HUES6 (cell line): ENCODE data around the gene DYNC1H1.
"Not testable (repeated sequence)": the region's sequence is repeated elsewhere in the genome, so short reads cannot be mapped to it uniquely, and the experiment has no call there.

Experiments
- H3K27ac ChIP-seq: 2 replicates; pipeline ENCODE4 v1.7.0; 2013; ENCODE audit warnings: low read depth, mild to moderate bottlenecking, low read length, inconsistent platforms
- H3K27me3 ChIP-seq: 2 replicates; pipeline ENCODE4 v1.6.1; 2013; ENCODE audit warnings: low read length; ENCODE audit not compliant: control insufficient read depth, insufficient read depth
- H3K36me3 ChIP-seq: 2 replicates; pipeline ENCODE4 v1.6.1; 2013; ENCODE audit warnings: low read length; ENCODE audit not compliant: control insufficient read depth, insufficient read depth
- H3K4me1 ChIP-seq: 2 replicates; pipeline ENCODE4 v1.6.1; 2013; ENCODE audit warnings: low read length; ENCODE audit not compliant: control insufficient read depth, insufficient read depth
- H3K4me3 ChIP-seq: 2 replicates; pipeline ENCODE4 v1.5.1; 2013; ENCODE audit warnings: low read depth, low read length
- H3K9ac ChIP-seq: one replicate; pipeline ENCODE4 v1.6.1; 2013; ENCODE audit warnings: mild to moderate bottlenecking, low read length
- H3K9me3 ChIP-seq: 2 replicates; pipeline ENCODE4 v1.6.1; 2013; ENCODE audit warnings: low read depth, low read length; ENCODE audit not compliant: control insufficient read depth, insufficient read depth

Gene DYNC1H1

DNA sequence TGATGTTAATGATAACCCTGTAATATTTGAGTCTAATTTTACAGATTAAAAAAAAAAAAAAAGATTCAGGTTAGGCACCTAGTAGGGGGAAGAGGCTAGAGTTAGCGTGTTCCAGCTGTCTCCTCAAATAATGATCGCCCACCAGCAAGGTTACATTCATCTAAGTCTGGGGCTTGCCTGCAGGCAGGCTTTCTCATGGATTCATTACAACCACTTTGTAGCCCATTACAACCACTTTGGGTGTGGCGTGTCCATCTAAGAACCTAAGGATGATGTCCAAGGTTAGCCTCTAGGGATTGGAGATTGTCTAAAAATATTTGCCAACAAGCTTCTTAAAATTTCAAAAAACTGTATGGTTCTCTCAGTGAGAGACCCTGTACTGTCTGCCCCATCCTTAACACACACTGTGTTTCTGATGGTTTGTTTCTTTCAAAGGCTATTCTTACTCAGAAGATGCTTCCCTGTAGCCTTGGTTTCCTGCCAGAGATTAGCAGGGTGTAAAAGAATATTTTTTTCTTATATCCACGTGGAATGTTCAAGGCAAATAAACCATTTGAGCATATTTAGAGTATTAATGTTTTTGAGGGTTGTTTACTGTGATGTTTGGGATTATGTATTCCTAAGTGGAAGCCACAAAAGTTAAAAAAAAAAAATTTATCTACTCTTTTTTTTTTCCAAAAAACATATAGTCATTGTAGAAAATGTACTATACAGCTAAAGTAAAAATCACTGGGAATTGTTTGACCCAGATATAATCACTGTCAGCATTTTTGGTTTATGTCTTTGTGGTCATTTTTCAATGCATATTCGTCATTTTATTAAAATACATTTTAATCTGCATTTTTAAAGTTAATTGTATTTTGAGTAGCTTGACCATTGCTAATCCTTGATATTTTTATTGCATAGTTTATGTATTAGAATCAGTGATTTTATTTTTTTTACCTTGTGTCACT, 1.7 kb downstream of the DYNC1H1 start:
- 0 out of 2 replicates have a peak overlapping the region, but pooled peaks have one; percentile 19 for H3K27ac ChIP-seq
- peaks cover 9% of the 10 kb centered on the region for H3K4me1 ChIP-seq
- no peaks in the 10 kb centered on the region for H3K9me3 ChIP-seq
- H3K9ac ChIP-seq: peak overlapping the region; percentile 83
- peaks cover 15% of the 10 kb centered on the region for H3K36me3 ChIP-seq
- H3K4me3 ChIP-seq: peak overlapping the region; percentile 89
- H3K27me3 ChIP-seq: peaks cover 14% of the 10 kb centered on the region

DNA sequence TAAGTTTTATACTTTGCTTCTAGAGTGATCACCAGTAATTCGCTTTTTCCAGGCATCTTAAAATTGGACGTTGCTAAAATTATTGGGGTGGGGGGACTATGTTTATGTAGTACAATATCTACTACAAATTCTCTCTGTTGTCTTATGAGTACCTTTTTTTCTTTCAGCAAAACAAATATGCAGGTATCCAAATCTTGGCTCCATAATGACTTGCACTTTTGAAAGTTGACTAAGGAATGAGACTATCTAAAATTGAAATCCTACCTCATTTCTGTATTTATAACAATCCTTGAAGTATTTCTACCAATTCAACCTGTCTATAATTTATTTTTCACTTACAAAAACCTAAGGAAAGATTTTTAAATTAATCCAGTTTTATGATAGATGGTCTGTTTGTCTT, 2.4 kb downstream of the DYNC1H1 start:
- H3K36me3 ChIP-seq: peaks cover 15% of the 10 kb centered on the region
- H3K4me1 ChIP-seq: peaks cover 8% of the 10 kb centered on the region
- no peaks in the 10 kb centered on the region for H3K9me3 ChIP-seq
- H3K9ac ChIP-seq: peak overlapping the region; percentile 22
- H3K27ac ChIP-seq: 0 out of 2 replicates have a peak overlapping the region, but pooled peaks have one; percentile 19
- H3K27me3 ChIP-seq: peaks cover 10% of the 10 kb centered on the region
- peak overlapping the region; percentile 89; the same call in 1 of the 2 replicates for H3K4me3 ChIP-seq

DNA sequence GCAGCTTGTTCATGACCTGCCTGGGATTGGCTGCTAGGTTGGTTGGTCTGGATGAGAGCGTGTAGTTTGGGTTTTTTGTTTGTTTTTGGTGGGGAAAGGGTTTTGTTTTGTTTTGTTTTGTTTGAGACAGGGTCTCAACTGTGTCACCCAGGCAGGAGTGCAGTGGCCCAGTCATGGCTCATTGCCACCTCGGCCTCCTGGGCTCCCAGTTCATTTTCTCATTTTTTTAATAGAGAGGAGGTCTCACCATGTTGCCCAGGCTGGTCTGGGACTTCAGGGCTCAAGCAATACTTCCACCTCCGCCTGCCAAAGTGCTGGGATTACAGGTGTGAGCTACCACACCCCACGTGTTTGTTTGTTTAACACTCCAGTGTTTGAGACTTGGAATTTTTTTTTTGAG, 3.8 kb downstream of the DYNC1H1 start:
- H3K4me3 ChIP-seq: no peak overlapping the region
- H3K27ac ChIP-seq: no peak overlapping the region
- no peak overlapping the region for H3K9ac ChIP-seq
- H3K4me1 ChIP-seq: peaks cover 12% of the 10 kb centered on the region
- H3K9me3 ChIP-seq: no peaks in the 10 kb centered on the region
- H3K27me3 ChIP-seq: 0 out of 2 replicates have a peak, but pooled peaks cover 5% of the 10 kb centered on the region
- peaks cover 15% of the 10 kb centered on the region for H3K36me3 ChIP-seq

DNA sequence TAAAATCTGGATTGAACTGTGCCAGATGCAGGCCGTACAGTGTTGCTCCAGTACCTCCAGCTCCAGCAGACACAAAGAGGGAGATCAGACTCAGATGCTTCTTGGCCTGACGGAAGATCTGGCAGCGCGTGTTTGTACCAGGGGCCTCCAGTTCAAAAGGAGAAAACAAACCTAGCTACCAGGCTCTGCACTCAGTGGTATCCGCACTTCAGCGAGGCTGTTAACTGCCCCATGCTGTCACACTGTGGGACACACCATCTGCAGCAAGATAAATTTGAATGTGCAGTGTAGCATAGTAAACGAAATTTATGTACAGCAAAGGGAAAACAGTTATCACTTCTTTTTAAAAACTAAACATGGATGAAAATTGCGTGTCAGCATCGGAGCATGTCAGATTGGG, 5.1 kb downstream of the DYNC1H1 start:
- no peak overlapping the region for H3K4me3 ChIP-seq

DNA sequence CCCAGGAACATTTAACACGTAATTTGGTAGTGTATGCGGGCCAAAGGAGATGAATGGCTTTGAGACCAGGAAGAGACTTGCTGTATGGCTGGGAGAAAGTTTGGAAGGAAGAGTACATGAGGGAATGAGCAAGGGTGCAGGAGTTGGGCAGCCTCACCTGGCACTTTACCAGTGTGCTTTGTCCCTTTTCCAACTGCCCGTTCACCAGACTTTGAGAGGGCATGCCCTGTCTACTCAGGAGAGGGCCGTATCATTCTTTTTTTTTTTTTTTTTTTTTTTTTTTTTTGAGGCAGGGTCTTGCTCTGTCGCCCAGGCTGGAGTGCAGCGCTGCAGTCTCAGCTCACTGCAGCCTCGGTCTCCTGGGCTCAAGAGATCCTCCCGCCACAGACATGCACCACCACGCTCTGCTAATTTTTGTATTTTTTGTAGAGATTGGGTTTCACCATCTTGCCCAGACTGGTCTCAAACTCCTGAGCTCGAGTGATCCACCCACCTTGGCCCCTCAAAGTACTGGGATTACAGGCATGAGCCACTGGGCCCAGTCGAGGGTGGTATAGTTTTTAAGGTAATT, 6.5 kb downstream of the DYNC1H1 start:
- no peak overlapping the region for H3K4me3 ChIP-seq
- H3K27ac ChIP-seq: no peak overlapping the region
- H3K36me3 ChIP-seq: peaks cover 28% of the 10 kb centered on the region
- H3K27me3 ChIP-seq: no peaks in the 10 kb centered on the region
- H3K4me1 ChIP-seq: peaks cover 8% of the 10 kb centered on the region
- H3K9me3 ChIP-seq: no peaks in the 10 kb centered on the region
- no peak overlapping the region for H3K9ac ChIP-seq

More for the DNA sequence above, 5.1 kb downstream of the DYNC1H1 start:
- no peak overlapping the region for H3K27ac ChIP-seq
- no peaks in the 10 kb centered on the region for H3K9me3 ChIP-seq
- no peaks in the 10 kb centered on the region for H3K27me3 ChIP-seq
- peaks cover 15% of the 10 kb centered on the region for H3K36me3 ChIP-seq
- H3K9ac ChIP-seq: no peak overlapping the region
- peaks cover 8% of the 10 kb centered on the region for H3K4me1 ChIP-seq

DNA sequence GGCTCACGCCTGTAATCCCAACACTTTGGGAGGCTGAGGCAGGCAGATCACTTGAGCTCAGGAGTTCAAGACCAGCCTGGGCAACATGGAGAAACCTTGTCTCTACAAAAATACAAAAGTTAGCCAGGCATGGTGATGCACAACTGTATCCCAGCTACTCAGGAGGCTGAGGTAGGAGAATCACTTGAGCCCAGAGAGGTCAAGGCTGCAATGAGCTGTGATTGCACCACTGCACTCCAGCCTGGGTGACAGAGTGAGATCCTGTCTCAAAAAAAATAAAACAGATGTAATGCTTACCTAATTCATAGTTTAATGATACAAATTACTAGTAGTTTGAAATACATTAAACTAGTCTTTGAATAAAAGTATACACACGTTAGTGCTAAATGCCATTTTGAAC, 7.1 kb downstream of the DYNC1H1 start:
- H3K9ac ChIP-seq, H3K9me3 ChIP-seq, H3K4me3 ChIP-seq, H3K4me1 ChIP-seq, H3K27ac ChIP-seq, H3K27me3 ChIP-seq: not testable (repeated sequence)
- H3K36me3 ChIP-seq: peaks cover 32% of the 10 kb centered on the region

- Histone ChIP-seq H3K27ac (no peak overlapping the region), H3K9me3 (no peaks in the 10 kb centered on the region), H3K27me3 (no peaks in the 10 kb centered on the region), H3K9ac (no peak overlapping the region), H3K36me3 (peaks cover 40% of the 10 kb centered on the region), H3K4me3 (no peak overlapping the region), H3K4me1 (peaks cover 8% of the 10 kb centered on the region; the same call in 1 of the 2 replicates)
Measured at GRCh38 chr14:101972126-101972866, 7.9 kb downstream of the DYNC1H1 start.

GRCh38 chr14:101973356-101973755, 9.0 kb downstream of the DYNC1H1 start:
- no peak overlapping the region for H3K27ac ChIP-seq

GRCh38 chr14:101975231-101975630, 10.9 kb downstream of the DYNC1H1 start:
- Histone ChIP-seq H3K9ac (no peak overlapping the region), H3K27ac (no peak overlapping the region)

More at GRCh38 chr14:101973356-101973755, 9.0 kb downstream of the DYNC1H1 start:
- no peak overlapping the region for H3K4me3 ChIP-seq
- H3K9ac ChIP-seq: no peak overlapping the region
- peaks cover 8% of the 10 kb centered on the region; the same call in 1 of the 2 replicates for H3K4me1 ChIP-seq
- H3K9me3 ChIP-seq: no peaks in the 10 kb centered on the region
- peaks cover 46% of the 10 kb centered on the region for H3K36me3 ChIP-seq
- no peaks in the 10 kb centered on the region for H3K27me3 ChIP-seq

DNA sequence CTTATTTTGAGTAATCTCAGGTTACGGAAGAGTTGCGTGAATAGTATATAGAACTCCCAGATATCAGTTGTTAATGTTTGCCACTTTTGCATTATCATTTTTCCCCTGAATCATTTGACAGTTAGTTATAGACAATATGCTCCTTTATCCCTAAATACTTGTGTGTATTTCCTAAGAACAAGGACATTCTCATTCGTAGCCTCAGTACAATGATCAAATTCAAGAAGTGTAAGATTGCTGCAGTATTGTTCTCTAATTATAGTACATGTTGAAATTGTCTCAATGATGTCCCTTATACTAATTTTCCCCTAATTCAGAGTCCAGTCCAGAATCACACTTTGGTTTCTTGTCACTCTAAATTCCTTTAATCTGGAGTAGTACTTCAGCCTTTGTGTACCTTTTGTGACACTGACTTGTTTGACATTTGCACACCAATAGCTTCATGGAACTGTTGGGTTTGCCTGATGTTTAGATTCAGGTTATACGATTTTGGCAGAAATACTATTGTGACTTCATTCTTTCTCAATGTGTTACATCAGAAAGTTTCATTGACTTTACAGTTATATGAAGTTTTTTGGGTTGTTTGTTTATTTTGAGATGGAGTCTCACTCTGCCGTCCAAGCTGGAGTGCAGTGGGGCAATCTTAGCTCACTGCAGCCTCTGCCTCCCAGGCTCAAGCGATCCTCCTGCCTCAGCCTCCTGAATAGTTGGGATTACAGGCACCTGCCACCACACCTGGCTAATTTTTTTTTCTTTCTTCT, 13.1 kb downstream of the DYNC1H1 start:
- Histone ChIP-seq H3K27ac (no peak overlapping the region), H3K9ac (no peak overlapping the region), H3K27me3 (no peaks in the 10 kb centered on the region), H3K4me3 (no peak overlapping the region), H3K9me3 (no peaks in the 10 kb centered on the region), H3K4me1 (no peaks in the 10 kb centered on the region; the same call in 1 of the 2 replicates), H3K36me3 (peaks cover 73% of the 10 kb centered on the region)

More at GRCh38 chr14:101975231-101975630, 10.9 kb downstream of the DYNC1H1 start:
- Histone ChIP-seq H3K36me3 (peaks cover 54% of the 10 kb centered on the region), H3K4me1 (peaks cover 8% of the 10 kb centered on the region; the same call in 1 of the 2 replicates), H3K27me3 (no peaks in the 10 kb centered on the region), H3K9me3 (no peaks in the 10 kb centered on the region), H3K4me3 (no peak overlapping the region)
